WTC11 (cell line): Measurements from ENCODE around the gene PRKCE.

Experiments
- ATF2 ChIP-seq: sonication (generic); formaldehyde crosslinking; IDR thresholded peaks from 2 replicates; pipeline ENCODE4 v1.8.1; 2022; ENCODE audit warnings: low read depth, missing genetic modification reagents, borderline replicate concordance
- ATF6 ChIP-seq: sonication (generic); formaldehyde crosslinking; IDR thresholded peaks from 2 replicates; pipeline ENCODE4 v1.8.1; 2023; ENCODE audit warnings: mild to moderate bottlenecking, missing genetic modification reagents
- CREB1 ChIP-seq: sonication (generic); formaldehyde crosslinking; IDR thresholded peaks from 2 replicates; pipeline ENCODE4 v1.8.0; 2023; ENCODE audit warnings: mild to moderate bottlenecking, missing genetic modification reagents
- CTCF ChIP-seq: fragments of 200-600 bp; IDR thresholded peaks from 2 replicates; pipeline ENCODE4 v1.8.0; 2022; ENCODE audit warnings: antibody characterized with exemption
- E2F1 ChIP-seq: sonication (generic); formaldehyde crosslinking; IDR thresholded peaks from 2 replicates; pipeline ENCODE4 v1.8.0; 2022; ENCODE audit warnings: mild to moderate bottlenecking, missing genetic modification reagents
- MAX ChIP-seq: sonication (generic); formaldehyde crosslinking; IDR thresholded peaks from 2 replicates; pipeline ENCODE4 v1.8.0; 2022; ENCODE audit warnings: mild to moderate bottlenecking, missing genetic modification reagents
- MLX ChIP-seq: sonication (generic); formaldehyde crosslinking; IDR thresholded peaks from 2 replicates; pipeline ENCODE4 v1.8.1; 2023; ENCODE audit warnings: mild to moderate bottlenecking, missing genetic modification reagents, moderate library complexity
- PREB ChIP-seq: sonication (generic); formaldehyde crosslinking; IDR thresholded peaks from 2 replicates; pipeline ENCODE4 v1.8.1; 2022; ENCODE audit warnings: mild to moderate bottlenecking, missing genetic modification reagents, moderate library complexity, borderline replicate concordance
- ZNF121 ChIP-seq: sonication (generic); formaldehyde crosslinking; IDR thresholded peaks from 2 replicates; pipeline ENCODE4 v1.8.0; 2023; ENCODE audit warnings: missing genetic modification reagents

- TF ChIP-seq CTCF: no peak
- no peak for TF ChIP-seq E2F1 (CRISPR knock-in tag)
- TF ChIP-seq ATF6 (CRISPR knock-in tag): no peak
- no peak for TF ChIP-seq MAX (CRISPR knock-in tag)
- TF ChIP-seq PREB (CRISPR knock-in tag): no peak
- no peak for TF ChIP-seq MLX
- TF ChIP-seq ZNF121 (CRISPR knock-in tag): no peak
- no peak for TF ChIP-seq ATF2 (CRISPR knock-in tag)
- no peak for TF ChIP-seq CREB1 (CRISPR knock-in tag)
Observed at GRCh38 chr2:46165916-46166315, 514.4 kb downstream of the PRKCE start.
